Glomerular visceral epithelial cell (primary cell): Measurements from ENCODE around the gene VILL.
A peak's percentile ranks its signal among the peaks of the same experiment; 100 is the strongest.

ENCODE experiments used
- DNase-seq: peaks from one replicate; pipeline ENCODE4 v3.0.0-alpha.2; 2016; ENCODE audit errors: extremely low spot score

The VILL gene

DNA sequence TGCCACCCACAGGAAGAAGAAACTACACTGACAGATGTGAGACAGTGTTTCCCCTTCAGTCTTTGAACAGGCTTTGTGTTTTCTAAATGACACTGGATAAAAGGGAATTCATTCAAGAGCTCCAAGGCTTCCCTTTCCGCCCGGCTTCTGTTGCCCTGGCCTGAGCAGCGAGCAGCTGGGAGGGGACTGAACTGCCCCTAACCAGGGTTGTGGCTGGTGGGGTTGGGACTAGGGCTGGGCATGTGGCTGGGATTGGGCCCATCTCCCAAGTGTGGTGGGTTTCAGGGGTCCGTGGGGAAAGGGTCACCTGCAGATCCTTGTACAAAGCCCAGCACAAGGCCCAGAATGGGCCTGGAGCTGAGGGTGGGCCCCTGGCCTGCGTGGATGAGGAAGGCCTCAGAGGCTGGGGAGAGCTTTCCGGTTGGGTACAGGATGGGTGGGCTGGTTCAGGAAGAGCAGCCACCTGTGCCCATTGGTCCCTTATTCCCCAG, 10.4 kb downstream of the VILL start:
- no peak for DNase-seq

DNA sequence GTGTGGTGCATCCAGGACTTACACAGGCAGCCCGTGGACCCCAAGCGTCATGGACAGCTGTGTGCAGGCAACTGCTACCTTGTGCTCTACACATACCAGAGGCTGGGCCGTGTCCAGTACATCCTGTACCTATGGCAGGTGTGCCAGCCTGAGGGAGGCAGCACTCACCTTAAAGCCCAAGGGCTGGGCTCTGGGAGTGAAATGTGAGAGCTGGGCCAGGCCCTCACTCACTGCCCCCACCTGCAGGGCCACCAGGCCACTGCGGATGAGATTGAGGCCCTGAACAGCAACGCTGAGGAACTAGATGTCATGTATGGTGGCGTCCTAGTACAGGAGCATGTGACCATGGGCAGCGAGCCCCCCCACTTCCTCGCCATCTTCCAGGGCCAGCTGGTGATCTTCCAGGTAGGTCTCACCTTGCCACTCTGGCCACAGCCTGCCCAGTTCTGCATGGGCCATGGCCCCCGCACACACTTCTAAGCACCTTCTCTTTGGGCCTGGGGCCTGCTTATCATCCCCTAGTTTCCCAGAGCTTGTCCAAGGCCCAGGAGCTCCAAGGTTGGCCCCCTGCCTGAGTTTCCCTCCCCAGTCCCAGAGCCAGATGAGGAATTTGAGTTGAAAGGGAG, 11.0 kb downstream of the VILL start:
- DNase-seq: no peak

DNA sequence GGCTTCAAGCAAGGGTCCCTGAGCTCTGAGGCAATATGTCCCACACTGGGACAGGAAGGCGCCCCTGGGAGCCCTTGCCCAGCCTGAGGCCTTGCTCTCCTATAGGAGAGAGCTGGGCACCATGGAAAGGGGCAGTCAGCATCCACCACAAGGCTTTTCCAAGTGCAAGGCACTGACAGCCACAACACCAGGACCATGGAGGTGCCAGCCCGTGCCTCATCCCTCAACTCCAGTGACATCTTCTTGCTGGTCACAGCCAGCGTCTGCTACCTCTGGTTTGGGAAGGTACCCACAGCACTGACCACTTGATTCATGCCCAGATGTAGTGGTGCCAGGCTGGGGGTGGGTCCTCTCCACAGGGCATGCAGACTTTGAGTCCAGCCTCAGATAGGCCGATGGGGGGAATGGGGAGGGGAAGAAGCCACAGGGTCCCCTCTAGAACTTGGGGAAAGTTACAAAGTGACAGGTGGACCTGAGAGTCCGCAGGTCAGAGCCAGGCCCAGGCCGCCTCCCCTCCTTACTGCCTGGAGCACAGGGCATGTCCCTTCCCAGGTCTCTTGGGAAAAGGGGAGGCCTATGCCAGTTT, 11.8 kb downstream of the VILL start:
- DNase-seq: no peak

DNA sequence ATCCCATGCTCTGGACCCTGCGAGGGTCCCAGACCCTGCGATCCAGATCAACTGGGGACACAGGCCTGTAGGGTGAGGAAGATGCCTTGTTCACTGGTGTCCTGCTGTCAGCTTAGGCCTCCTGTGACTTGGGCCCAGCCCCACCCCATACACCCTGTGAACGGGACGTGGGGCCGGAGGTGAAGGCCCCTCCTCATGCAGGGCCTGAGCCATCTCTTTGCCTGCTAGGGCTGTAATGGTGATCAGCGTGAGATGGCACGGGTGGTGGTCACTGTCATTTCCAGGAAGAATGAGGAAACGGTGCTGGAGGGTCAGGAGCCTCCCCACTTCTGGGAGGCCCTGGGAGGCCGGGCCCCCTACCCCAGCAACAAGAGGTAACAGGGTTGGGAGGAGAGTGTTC, 12.4 kb downstream of the VILL start:
- no peak for DNase-seq

DNA sequence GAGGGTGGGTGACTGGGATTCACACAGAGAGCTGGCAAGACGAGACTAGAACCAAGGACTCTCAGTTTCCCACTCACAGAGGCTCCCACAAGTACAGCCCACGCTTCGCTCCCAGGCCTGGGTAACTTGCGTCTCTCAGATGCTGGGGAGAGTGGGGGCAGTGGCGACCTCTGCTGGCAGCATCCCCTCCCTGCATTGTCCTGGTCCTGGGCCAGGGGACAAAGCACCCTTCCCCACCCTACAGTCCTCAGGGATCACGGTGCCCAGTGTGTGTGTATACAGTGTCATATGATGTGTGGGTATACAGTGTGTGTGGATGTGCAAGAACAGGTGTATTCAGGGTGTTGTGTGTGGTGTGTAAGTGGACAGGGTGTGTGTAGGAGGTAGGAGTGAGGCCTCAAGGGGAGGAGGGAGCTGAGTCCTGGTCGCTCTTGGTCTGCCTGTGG, 12.8 kb downstream of the VILL start:
- peak; percentile 26 for DNase-seq

DNA sequence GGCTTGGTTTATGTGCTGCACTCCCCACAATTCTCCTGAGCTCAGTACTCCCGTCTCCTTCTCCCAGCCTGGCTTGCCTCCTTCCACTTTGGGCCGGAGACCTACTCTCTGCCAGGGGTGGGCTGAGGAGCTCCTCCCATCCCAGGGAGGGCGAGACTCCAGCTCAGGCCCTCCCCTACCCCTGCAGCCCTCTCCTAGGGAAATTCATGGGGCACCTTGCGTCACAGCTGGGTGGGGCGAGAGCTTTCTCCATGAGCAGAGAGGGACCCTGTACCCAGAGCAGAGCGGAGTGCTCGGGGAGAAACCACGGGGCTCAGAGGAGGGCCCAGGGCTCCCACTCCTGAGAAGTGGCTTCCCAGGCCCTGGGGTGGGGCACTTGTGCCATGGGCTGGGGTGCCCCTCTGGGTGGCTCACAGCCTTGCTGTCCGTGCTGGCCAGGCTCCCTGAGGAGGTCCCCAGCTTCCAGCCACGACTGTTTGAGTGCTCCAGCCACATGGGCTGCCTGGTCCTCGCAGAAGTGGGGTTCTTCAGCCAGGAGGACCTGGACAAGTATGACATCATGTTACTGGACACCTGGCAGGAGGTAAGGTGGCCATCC, 13.3 kb downstream of the VILL start:
- no peak for DNase-seq

DNA sequence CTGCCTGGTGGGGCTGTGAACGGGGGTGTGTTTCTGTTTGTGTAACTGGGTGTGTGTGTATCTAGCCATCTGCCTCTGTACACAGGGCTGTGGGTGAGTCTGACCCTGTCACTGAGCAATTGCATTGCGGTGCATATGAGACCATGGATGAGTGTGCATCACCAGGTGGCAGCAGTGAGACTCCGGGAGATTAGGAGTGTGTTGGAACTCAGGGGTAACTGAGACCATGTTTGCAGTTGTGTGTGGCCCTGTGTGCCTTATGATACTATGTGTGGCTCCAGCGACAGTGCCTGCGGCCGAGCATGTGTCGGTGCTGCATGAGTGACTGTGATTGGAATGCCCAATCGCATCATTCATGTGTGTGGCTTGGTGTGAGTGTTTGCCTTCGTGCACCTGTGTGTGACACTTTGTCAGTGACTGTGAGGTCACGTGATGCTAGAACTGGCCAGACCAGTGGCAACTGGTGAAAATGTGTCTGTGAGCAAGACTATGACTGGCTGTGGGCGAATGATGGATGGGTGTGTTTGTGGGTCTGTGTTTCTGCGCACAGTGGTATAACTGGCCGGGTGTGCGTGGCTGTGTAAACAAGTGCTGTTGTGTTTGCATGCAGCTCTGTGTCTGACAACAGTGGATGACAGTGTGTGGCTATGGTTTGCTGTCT, 14.0 kb downstream of the VILL start:
- DNase-seq: peak; percentile 58

DNA sequence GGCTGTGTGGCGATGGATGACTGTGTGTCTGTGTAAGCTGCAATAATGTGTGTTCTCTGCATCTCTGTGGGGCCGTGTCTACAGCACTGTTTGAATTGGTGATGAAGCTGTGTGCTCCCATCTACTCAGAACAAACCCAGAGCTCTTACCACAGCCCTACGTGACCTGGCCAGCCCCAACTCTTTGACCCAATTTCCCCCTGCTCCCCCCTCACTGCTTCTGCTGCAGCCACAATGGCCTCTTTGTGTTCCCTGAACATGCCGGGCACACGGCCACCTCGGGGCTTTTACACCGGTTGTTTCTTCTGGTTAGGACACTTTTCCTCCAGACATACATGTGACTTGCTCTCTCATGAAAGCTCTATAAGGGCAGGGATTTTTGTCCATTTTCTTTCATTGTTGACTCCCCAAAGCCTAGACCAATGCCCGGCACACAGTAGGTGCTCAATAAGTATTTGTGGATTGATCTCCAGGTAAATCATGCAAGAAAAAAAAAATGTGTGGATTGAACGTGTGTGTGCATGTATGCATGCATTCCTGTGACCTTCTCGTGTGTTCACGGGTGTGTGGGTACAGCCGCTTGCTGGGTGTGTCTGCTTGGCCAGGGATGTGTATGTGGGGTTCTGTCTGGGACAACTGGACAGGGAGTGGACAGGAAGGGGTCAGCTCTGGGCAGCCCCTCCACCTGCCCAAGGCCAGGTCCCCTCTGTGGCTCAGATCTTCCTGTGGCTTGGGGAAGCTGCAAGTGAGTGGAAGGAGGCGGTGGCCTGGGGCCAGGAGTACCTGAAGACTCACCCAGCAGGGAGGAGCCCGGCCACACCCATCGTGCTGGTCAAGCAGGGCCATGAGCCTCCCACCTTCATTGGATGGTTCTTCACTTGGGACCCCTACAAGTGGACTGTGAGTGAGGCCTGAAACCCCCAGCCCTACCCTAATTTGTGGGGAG, 14.8 kb downstream of the VILL start:
- DNase-seq: no peak

DNA sequence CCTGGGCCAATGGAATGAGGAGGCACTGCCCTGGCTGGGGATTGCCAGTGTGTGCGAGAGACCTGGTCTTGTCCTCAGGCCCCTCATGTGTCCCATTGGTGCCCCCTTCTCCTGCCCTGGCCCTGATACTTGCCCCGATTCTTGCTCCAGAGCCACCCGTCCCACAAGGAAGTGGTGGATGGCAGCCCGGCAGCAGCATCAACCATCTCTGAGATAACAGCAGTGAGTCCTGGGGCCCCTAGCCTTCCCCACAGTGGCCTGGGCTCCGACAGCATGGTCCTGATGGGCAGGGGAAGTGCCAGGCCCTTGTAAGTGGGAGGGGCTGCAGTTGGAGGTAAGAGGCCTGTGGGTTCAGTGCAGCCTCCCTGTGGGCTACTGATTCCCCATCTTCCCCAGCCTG, 15.4 kb downstream of the VILL start:
- DNase-seq: no peak

DNA sequence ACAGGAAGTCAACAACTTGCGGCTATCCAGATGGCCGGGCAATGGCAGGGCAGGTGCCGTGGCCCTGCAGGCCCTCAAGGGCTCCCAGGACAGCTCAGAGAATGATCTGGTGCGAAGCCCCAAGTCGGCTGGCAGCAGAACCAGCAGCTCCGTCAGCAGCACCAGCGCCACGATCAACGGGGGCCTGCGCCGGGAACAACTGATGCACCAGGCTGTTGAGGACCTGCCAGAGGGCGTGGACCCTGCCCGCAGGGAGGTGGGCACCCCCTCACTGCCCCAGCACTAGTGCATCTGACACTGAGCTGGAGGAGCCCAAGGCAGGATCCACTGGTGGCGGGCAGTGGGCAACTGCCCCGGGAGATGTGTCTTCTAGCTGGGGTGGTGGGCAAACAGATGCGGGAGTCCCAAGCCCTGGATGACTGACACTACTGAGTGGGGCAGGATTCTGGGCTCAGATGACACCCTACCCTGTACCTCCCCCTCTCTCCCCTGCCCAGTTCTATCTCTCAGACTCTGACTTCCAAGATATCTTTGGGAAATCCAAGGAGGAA, 15.9 kb downstream of the VILL start:
- DNase-seq: no peak

DNA sequence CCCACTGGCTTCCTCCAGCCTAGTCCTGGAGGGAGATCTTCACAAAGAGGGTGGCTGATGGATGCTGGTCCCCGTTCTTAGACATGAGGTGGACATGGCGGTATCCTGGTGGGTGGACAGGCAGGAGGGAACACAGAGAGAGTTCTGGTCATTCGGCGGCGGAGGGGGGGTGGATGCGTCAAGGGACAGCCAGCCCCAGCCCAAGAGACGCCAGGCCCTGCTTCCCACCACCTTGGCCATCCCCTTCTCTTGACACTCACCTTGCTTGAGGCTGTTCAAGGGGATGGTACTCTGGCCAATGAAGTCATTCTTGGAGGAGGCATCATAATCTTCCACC, 17.1 kb downstream of the VILL start:
- no peak for DNase-seq

DNA sequence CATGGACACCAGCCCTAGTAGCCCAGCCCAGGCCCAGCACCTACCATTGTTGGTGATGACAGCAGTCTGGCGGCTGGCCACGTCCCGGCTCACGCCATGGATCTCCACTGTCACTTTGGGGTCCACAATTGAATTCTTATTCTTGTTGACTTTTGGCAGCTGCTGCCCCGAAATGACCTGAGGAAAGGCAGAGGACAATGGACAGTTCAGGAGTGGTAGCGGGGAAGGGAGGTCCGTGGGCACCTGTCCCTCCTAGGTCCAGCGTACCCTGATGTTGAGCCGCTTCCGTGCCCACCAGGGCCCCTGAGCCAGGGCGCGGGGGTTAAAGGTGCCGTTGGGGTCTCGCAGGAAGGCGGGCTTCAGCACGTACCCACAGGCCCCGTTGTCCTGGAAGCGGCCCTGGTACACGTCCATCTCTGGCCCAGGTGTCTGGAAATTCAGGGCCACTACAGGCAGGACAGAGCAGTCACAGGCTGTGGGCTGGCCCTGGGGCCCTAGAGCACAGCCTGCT, 17.7 kb downstream of the VILL start:
- no peak for DNase-seq

DNA sequence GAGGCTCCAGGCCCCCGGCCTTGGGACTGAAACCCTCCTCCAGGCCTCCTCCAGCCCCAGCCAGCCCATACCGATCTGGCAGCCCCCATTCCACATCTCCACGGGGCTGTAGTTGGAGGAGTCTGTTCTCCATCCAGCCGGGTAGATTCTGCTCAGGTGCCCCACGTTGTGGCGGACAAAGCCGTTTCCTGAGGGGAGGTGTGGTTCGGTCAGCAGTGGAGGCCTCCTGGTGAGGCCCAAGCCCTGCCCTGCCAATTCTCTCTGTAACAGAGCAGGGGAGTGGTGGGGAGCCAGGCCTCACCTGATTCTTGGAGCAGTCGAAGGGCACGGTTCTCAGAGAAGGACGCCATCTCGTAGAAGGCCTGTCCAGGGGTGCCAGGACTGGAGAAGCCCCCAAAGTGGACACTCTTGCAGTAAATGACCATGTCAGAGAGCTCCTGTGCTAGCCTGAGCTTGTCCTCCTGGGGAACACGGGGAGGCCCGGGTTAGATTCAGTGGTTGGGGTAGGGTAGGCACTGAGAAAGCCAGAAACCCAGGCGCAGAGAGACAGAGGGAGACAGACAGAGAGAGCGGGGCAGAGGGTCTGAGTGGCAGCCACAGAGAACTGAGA, 18.5 kb downstream of the VILL start:
- DNase-seq: no peak

DNA sequence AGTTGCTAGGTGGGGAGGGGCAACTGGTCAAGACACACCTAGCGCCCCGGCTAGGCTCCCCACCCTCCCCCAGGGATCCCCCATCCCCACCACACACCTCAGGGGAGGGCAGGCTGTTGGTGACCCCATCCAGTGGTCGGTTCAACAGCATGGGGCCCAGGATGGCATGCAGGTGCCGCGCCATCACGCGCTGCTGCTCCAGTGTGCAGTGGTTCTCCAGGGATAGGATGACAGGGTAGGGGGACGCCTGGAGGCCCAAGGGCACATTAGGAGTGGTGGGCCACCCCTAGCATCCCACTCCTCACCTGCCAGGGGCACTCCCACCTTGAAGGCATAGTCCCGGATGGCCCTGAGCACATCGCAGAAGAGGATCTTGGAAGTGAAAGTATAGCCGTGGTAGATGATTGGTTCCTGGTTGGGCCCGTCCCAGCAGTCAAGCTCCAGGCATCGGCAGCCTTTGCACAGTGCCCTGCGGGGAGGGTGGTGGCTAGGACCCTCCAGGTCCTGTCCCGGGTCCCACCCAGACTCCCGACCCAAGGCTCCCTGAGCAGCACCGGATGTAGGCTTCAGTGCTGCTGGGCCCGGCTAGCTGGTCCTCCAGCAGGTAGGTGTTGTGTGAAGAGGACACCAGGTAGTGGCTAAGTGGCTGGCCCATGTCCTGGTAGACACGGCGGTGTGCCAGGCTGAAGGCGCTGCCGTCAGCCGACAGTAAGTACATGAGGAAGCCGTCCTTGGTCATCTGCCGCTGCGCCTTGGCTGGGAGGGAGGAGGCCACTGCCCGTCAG, 19.4 kb downstream of the VILL start:
- no peak for DNase-seq

DNA sequence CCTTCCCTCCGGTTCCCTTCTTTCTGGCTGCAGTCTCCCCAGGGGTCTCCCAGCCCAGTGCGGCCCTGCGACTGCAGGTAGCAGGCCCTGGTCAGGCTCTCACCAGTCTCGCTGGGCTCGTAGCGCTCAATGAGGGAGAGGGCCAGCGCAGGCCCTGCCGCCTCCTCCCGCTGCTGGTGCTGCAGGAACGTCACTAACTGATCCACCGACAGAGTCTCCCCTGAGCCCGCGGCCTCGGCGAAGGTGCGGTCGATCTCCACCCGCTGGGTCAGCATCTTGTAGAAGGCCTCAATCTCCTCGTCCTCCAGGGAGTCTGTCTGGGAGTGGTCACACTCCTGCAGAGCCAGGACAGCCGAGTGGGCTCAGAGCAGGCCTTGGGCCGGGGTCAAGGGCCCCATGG, 20.5 kb downstream of the VILL start:
- DNase-seq: no peak

DNA sequence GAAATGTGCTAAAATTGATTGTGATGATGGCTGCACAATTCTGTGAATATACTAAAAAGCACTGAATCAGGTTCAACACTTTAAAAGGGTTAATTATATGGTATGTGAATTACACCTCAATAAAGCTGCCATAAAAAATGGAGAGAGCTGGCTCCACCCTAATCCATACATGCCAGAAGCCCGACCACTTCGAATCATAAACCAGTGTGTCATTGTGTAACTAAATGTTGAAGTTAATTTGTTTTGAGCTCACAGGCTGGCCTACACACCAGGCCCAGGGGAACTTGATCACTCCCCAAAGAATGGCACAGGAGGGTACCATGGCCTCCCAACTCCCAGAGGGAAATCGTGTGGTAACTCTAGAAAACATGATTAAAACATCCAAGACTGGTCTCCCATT, 24.9 kb downstream of the VILL start:
- no peak for DNase-seq

DNA sequence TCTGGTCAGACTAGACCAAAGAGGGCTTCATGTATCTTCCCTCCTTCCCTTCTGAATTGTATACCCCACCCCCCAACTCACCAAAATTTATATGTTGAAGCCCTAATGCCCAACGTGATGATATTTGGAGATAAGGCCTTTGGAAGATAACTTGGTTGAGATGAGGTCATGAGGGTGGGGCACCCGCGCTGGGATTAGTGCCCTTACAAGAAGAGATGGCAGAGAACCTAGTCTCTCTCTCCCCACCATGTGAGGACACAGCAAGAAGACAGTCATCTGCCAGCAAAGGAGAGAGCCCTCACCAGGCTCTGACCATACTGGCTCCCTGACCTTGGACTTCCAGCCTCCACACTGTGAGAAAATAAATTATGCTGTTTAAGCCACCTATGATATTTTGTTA, 25.4 kb downstream of the VILL start:
- no peak for DNase-seq

DNA sequence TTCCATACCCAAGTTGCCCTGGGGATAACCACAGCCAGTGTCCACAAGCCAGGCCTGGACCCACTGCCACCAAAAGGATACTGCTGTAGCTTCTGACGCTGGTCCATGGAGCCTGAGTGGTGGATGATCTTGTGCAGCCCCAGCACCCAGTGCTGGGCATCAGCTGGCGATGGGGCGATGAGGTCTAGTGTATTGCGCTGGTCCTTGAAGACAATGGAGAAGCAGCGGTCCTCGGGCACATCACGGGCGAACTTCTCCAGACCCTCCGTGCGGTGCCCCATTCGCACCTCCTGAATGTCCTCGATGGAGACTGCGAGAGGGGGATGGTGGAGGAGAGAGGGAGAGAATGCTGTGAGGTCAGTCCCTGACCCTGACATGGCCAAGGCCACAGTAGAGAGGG, 25.8 kb downstream of the VILL start:
- DNase-seq: no peak

DNA sequence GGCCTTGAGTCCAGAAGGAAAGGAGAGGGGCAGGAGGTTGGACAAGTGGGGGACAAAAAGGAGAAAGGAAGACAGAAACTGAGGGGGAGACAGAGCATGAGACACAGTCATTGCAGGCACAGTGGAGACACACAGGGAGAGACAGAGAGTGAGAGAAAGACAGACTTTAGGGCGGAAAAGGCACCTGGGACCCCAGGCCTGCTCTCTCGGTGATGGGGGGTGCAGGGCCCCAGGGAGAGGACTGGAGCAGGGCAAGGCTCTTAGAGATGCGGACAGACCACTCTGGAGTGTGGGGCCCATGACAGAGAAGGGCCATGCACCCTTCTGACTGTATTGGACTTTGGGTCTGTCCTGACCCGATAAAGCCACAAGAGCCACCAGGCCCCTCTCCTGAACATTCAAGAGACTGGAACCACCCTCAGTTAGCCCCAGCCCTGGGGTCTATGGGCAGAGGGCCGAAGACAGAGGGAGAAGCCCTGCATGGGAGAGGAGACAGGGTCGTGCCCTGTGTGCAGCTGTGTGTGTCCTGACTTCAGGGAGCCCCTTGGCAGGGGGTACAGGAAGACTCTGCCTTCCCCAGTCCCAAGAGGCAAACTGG, 26.4 kb downstream of the VILL start:
- DNase-seq: no peak
